NCI-H1105 treated with DMSO at 0.1 percent for 48 hours (cell line): ENCODE results near the gene IGLON5.
A peak's percentile ranks its signal among the peaks of the same experiment; 100 is the strongest.

Experiments used
- DNase-seq: peaks from one replicate; lab custom pipeline; 2025; lab: John Stamatoyannopoulos, UW

The IGLON5 gene

DNA sequence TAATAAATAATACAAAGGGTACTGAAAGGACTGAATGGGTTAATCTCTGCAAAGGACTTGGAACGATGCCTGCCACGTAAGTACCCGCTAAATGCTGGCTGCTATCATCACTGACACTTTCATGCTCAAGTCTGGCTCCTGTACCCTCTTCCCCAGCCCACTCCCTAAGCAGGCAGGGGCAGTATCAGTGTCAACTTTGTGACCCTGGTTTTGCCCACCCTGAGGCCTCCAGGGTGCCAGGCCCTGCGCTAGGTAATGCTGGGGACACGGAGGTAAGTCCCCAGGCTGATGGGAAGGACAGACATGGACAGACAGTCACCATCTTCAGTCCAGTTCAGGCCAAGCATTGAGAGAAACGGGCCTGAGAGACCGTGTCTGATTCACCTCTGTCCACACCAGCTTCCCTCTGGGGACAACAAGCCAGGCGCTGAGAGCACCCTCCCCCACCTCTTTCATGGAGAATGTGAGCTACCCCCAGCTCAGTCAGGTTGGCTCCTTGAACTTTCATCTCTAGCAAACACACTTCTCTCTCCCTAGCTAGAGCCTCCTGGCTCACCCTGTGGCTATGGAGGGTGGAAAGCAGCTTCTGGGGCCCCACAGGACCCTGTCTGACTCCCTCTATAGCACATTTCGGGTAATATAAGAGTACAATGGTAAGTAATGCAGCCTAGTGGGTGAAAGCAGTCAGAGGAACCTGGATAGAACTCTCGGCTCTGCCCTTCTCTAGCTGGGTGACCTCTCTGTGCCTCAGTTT lies 53.9 kb downstream of the IGLON5 start:
- DNase-seq, result no peak

DNA sequence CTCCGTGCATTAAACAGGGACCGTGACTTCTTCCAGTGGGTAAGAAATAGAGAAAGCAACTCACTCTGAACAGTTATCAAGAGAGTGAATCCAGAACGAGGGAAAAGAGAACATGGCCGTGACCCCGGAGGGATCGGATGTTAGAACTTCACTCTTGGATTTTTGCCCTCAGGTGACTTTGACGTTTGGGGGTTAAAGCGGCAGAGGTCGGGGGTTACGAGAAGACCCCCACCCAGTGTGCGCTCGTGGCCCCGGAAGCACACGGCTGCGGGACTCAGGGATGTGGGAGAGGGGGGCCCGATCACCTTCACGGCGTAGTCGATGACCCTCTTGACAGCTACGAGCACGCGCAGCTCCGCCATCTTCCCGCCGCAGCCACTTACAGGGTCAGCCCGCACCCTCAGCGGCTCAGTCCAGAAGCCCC lies 54.5 kb downstream of the IGLON5 start, which contains the start of gene ETFB:
Gene ETFB (minus strand): TSS at position 424 of the 424 bp plus-strand sequence. CDS start 62 bp downstream, at position 362.
- no peak for DNase-seq

GRCh38 chr19:51366389-51367254 lies 55.2 kb downstream of the IGLON5 start:
- peak; percentile 71 for DNase-seq

- no peak for DNase-seq
These were observed 55.8 kb downstream of the IGLON5 start for GRCh38 chr19:51367255-51367564.

DNA sequence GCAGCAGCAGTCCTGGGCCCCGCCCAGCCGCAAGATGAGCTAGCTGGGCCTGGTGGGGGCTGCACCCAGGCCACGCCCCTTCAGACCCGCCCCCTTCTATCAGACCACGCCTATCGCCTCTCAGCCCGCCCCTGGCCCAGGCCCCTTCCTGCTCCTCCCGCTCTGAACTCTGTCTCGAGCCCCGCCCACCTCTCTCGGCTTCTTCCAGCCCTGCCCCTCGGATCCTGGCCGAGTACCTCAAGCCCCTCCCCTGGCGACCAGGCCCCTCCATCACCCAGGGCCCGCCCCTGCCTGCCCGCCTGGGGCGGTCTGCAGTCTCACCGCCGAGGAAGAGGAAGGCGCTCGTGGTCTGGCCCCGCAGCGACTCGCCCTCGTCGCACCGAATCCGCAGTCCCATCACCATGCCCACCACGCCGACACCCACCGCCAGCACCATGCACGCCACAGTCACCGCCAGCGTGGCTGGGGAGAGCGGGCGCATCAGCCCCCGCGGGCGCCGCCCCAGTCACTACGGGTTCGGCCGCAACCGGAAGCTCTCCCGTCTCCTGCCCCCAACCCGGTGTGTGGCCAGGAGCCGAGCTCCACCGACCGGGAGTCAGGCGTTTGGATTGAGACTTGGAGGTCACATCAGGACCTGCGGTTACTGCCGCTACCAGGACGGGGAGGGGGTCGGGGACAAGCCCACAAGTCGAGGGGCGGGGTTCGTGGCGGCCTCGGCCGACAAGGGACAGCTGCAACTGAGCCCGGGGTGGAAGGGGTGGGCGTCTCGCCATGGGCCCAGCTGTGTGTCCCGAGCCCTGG lies 56.3 kb downstream of the IGLON5 start:
- no peak for DNase-seq

- no peak for DNase-seq
These were observed 57.2 kb downstream of the IGLON5 start, which contains the start of gene CLDND2 for GRCh38 chr19:51368366-51369282. Gene CLDND2, minus strand, starts transcription at chr19:51369003. Its CDS starts 426 bp downstream, at chr19:51368577.

DNA sequence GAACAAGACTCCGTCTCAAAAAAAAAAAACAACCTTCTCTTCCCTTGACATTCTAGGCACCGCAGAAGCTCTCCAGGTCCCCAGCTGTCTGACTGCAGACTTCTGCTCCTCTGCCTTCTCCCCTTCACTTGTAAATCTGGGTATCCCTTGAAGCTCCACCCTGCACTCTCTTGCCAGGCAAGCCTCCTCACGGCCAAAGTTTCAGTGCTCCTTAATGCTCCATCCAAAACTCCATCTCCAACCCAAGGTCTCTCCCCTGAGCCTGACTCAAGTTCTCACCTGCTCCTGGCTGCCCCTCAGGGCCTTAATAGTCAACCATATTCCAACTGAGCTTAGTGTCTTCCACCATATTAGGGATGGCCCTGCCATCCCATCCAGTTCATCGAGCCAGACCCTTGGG lies 58.8 kb downstream of the IGLON5 start:
- no peak for DNase-seq

GRCh38 chr19:51371186-51371690 lies 59.8 kb downstream of the IGLON5 start:
- no peak for DNase-seq

DNA sequence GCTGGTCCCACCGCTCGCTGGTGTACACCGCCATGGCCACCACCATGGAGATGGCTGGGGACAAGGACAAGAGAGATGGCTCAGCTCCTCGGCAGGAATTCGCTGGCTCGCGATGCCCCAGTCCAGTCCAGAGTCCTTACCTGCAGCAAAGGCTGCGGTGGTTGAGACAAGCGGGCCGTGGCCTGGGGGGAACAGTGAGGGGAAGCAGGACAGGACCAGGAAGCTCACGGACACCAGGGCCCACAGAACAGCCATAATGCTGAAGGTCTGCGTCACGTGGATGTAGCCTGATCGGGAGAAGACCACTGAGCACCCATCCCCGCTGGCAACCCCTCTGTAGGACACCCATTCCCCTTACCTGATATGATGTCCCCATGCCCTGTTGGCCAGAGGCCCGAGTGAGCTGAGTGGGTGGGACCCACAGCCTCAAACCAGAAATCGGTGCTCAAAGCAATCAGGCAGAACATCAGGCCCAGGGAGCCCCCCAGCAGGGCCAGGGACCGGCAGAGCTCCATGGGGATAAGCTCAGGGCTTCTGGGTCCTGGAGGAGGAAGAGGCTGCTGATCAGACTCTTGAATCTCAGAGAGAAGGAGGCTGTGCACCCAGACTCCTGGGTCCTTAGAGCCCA lies 60.7 kb downstream of the IGLON5 start:
- no peak for DNase-seq

- no peak for DNase-seq
These were observed 61.4 kb downstream of the IGLON5 start, which contains the start of gene NKG7 for GRCh38 chr19:51372649-51373504. Gene NKG7, minus strand, starts transcription at chr19:51372654. Its CDS starts 119 bp downstream, at chr19:51372535.

- no peak for DNase-seq
These were observed 64.2 kb downstream of the IGLON5 start for GRCh38 chr19:51375504-51376221.

GRCh38 chr19:51377422-51377821 lies 66.0 kb downstream of the IGLON5 start:
- DNase-seq, result no peak

- no peak for DNase-seq
These were observed 68.9 kb downstream of the IGLON5 start for GRCh38 chr19:51380379-51380778.
